DMS114 treated with DMSO at 0.1 percent for 48 hours (cell line): Measurements from ENCODE around the gene CADPS.

Source experiments
- DNase-seq: peaks from one replicate; lab custom pipeline; 2025; ENCODE audit not compliant: unreplicated experiment; lab: John Stamatoyannopoulos, UW

CADPS gene

GRCh38 chr3:62873761-62874710 is 1.2 kb downstream of the CADPS start:
- DNase-seq, result no peak

DNA sequence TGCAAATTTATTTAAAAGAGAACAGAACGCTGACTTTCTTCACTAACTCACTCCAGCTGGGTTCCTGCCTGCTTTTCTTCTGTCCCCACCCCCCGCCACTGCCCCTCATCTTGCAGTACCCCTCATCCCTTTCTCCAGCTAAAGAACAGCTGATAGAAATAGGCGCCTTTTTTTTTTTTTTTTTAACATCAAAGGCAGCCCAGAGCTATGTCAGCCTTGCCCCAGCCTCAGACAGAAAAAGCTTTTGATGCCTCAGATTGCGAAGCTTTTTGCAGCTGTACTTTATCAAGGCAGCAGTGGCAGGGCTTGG is 1.8 kb downstream of the CADPS start:
- no peak for DNase-seq

- no peak for DNase-seq
These were observed 2.9 kb downstream of the CADPS start for GRCh38 chr3:62872318-62872717.

GRCh38 chr3:62870321-62870720 is 4.9 kb downstream of the CADPS start:
- DNase-seq, result no peak

GRCh38 chr3:62863648-62864047 is 11.6 kb downstream of the CADPS start:
- no peak for DNase-seq

- DNase-seq, result no peak
These were observed 15.9 kb downstream of the CADPS start for GRCh38 chr3:62859203-62859791.

GRCh38 chr3:62845996-62846395 is 29.2 kb downstream of the CADPS start:
- no peak for DNase-seq

GRCh38 chr3:62843508-62843907 is 31.7 kb downstream of the CADPS start:
- DNase-seq, result no peak

DNA sequence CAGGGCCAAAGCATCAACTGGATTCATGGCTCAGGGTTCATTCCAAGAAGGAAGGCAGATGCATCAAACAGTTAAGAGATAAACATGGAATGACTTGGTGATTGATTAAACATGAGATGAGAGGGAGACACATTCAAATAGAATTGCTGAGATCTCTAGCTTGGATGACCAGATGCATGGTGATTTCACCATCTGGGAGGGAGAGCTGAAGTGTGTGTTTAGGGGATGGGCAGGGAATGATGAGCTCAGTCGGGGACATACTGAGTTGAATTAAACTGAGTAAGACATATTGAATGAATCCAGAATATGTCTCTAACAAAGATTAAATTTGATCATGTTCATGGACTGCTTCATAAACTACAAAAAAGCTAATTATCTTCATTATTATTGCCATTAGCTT is 35.5 kb downstream of the CADPS start:
- no peak for DNase-seq

GRCh38 chr3:62837145-62837787 is 38.0 kb downstream of the CADPS start:
- no peak for DNase-seq

- DNase-seq, result no peak
These were observed 39.5 kb downstream of the CADPS start for GRCh38 chr3:62835554-62836236.

DNA sequence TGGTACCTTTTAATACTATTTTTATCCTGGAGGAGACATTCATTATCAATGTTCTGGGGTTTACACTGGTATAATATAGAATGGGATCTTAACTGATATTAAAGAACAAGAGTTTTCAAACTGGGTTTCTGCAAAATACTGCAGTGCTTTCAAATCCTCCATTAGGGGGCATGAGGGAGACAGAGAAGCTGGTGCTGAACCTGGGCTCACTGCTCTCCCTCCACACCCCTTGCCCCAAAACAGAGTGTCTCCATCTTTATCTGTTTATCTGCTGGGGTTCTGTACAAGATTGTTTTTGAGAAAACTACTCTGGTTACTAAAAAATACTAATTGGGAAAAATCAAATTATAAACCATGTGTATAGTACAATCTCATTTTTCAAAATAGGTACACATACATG is 41.7 kb downstream of the CADPS start:
- peak; percentile 0 for DNase-seq

GRCh38 chr3:62832553-62832952 is 42.7 kb downstream of the CADPS start:
- no peak for DNase-seq

DNA sequence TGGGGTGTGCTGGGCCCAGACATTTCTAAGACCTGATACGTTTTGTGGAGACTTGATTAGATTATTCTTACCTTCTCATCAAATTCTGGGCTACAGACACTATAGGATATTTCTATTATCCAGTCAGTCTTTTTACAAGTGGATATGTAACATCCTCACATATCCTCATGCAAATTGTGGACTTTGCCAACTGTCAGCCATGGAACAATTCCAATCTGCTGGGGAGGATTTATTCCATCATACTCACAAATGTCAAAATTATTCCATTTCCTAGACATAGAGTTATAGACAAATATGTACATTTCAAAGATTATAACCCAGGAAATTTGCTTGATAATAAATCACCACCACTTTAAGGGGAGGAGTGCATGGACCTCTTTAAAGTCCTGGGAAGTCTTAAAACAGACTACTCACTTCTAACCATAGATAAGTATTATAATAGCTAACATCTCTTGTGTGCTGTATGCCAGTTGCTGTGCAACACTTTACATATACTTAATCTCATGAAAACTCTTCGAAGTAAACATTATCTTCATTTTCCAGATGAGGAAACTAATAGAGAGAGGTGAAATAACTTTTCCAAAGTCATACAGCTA is 44.4 kb downstream of the CADPS start:
- DNase-seq, result no peak

DNA sequence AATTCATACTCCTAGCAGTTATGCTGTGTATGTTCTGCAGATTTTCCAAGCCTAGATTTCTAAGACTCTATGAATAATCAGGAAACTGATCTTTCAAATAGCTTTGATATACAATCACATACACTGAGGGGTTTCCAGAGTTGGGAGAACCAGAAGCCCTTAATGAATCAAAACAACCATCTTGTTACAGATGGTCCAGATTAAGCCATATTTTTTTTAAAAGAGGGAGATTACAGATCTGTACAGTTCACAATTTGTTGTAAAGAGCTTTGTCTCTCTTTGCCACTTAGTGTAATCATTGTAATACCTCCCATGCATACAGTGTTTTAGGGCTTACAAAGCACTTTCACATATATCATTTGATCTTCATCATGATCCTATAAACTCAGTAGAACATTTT is 47.7 kb downstream of the CADPS start:
- no peak for DNase-seq

- no peak for DNase-seq
These were observed 50.1 kb downstream of the CADPS start for GRCh38 chr3:62824965-62825592.

DNA sequence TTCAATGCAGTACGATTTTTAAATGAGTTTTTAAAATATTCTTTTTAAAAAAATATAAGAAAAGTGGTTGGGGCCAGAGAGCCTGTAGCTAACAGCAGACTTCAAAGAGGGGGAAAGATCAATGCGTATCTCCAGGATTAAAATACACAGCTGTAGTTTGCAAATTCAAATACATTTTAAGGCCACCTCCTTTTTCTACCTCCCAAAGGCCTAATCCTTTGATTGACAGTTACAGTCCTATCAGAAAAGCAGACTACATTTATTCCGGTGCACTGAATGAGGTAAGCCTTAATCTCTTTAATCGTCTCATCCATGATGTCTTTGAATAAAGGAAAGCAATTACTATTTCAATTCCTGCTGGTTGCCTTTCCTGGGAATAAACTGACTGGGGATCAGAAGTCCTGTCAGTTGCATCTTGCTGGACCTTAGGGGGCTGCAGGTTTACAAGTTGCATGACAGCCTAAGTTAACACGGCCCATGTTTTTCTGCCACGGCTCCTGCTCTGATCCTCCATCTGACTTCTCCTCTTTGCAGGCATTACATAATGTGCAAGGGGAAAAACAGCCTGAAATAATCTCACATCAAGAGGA is 51.7 kb downstream of the CADPS start:
- DNase-seq, result no peak

DNA sequence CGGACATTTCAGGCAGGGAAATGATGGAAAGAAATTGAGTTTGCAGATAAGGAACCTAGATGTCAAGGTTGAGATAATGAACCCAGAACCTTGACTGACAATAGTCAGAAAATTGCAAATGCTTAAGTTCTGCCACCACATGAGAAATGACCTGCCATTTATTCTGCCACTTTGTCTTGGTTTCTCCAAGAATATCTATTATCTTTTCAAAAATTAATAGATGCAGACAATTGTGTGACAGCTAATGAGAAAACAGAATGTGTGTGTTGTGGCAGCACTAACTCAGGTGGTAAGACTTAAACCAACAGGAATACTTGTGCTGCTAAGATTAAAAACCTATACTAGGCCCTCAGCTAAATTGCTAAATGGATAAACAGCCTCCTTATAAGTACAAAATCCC is 52.3 kb downstream of the CADPS start:
- no peak for DNase-seq

GRCh38 chr3:62818347-62818746 is 56.9 kb downstream of the CADPS start:
- no peak for DNase-seq

- no peak for DNase-seq
These were observed 57.5 kb downstream of the CADPS start for GRCh38 chr3:62817678-62818077.
